HG03457 (cell line): Measurements from ENCODE around the gene PBX2.
"Not testable (repeated sequence)": the region's sequence is repeated elsewhere in the genome, so short reads cannot be mapped to it uniquely, and the experiment has no call there.

Source experiments
- ATAC-seq: cut with Tn5 transposase; IDR thresholded peaks from one replicate; pipeline ENCODE4 v1.9.1; 2021; ENCODE audit warnings: moderate number of reproducible peaks; ENCODE audit not compliant: unreplicated experiment

Gene PBX2

GRCh38 chr6:32187725-32188380, 2.1 kb downstream of the PBX2 start:
- ATAC-seq: not testable (repeated sequence)

- ATAC-seq: no peak
Measured at GRCh38 chr6:32187009-32187709, 2.8 kb downstream of the PBX2 start.

GRCh38 chr6:32186151-32186840, 3.7 kb downstream of the PBX2 start:
- ATAC-seq: not testable (repeated sequence)

- not testable (repeated sequence) for ATAC-seq
Measured at GRCh38 chr6:32185681-32186131, 4.3 kb downstream of the PBX2 start.

DNA sequence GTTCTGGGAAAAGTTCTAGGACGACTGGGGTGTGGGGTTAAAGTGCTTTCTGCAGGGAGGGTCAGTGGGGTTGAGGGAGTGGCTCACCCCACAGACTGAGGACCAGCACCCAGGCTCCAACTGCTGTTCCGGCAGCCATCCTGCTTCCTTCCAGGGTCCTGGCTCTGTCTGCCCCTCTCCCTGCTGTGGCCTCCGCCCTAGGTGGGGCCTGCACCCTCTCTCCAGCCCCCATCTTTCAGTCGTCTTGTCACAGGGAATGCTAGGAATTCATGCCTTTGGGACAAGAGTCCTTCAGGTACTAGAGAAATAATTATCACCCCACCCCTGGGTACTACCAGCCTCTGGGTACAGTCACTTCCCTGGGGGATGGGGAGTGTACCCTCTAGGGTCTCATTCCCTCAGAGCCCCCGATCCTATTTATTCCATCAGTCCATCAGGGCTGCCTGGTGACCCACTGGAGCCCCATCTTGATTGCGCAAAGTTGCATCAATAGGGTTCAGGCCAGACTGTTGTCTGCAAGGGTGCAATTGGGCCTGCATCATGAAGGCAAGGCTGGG, 5.8 kb downstream of the PBX2 start, which contains the start of gene AGER:
TSS of gene AGER (minus strand) at position 170 of the 557 bp plus-strand sequence. CDS start at position 139, 31 bp downstream.
- ATAC-seq: no peak

GRCh38 chr6:32183483-32184083, 6.4 kb downstream of the PBX2 start:
- no peak for ATAC-seq

GRCh38 chr6:32183030-32183429, 7.0 kb downstream of the PBX2 start:
- no peak for ATAC-seq

DNA sequence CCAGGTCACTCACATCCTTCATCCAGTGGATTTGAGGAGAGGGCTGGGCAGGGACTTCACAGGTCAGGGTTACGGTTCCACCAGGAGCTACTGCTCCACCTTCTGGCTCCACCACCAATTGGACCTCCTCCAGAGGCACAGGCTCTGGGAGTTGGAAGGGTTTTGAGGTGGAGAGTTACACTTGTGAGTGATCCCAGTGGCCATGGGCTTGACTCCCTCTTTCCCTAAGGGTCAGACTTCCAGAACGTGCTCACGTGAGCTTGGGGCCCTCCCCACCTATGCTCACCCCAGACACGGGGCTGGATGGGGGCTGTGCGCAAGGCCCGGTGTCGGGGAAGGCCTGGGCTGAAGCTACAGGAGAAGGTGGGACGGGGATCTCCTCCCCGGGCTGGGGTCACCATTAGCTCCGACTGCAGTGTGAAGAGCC, 7.4 kb downstream of the PBX2 start:
- no peak for ATAC-seq

DNA sequence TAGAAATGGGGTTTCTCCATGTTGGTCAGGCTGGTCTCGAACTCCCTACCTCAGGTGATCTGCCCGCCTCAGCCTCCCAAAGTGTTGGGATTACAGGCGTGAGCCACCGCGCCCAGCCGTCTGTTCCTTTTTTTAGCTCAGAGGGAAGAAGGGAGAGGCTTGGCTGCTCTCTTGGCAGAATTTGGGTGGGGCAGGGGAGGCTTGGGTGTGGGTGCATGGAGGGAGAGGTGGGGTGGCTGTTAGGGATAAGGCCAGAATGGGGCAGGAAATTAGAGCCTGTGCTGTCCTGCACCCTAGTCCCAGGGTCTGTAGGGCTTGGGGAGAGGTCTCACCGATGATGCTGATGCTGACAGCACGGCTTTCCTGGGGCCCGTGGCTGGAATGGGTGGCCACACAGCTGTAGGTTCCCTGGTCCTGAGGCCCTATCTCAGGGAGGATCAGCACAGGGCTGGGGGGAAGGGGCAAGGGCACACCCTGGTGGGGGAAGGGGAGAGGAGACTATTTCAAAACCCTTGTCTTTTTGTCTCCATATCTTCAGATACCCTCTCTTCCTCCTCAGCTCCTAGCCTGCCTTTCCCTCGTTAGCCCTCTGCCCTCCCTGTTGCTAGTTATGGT, 8.0 kb downstream of the PBX2 start:
- ATAC-seq: no peak

- no peak for ATAC-seq
Measured at GRCh38 chr6:32181148-32181702, 8.8 kb downstream of the PBX2 start.

- ATAC-seq: no peak
Measured at GRCh38 chr6:32179766-32180405, 10.1 kb downstream of the PBX2 start.

DNA sequence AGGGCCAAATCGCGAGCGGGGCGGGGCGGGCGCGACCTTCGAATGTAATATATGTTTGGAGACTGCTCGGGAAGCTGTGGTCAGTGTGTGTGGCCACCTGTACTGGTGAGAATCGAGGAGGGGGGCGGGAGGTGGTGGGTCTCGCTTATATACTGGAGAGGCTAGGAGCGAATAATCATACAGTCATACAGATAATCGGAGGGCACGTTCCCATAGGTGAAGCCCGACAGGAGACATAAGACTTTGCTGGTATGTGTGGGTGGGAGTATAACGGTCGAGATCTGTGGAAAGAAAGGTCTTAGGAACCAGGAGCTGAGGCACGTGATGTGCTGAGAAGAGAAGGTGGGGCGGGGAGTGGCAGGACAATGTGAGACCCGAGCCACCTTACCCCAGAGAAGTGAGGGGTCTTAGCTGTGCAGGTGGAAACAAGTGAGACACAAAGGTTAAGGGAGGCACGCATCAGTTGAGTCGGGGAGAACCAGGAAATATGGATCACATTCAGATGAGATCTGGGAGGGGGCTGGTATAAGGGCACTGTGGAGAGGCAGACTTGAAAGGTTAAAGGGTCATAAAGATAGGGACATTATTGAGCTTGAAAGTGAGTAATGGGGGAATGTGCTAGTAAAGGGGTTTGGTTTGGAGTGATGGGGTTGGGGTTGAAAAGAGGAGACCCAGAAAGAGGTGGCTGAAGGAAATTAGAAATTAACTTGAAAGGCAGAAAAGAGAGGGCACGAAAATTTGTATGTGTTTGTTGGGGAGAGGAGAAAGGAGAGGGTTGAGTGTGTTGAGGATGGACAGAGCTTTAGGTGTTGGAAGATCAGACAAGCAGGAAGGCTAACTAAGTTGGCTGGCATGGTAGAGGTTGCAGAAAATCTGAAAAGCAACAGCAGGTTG, 11.2 kb downstream of the PBX2 start:
- ATAC-seq: no peak

DNA sequence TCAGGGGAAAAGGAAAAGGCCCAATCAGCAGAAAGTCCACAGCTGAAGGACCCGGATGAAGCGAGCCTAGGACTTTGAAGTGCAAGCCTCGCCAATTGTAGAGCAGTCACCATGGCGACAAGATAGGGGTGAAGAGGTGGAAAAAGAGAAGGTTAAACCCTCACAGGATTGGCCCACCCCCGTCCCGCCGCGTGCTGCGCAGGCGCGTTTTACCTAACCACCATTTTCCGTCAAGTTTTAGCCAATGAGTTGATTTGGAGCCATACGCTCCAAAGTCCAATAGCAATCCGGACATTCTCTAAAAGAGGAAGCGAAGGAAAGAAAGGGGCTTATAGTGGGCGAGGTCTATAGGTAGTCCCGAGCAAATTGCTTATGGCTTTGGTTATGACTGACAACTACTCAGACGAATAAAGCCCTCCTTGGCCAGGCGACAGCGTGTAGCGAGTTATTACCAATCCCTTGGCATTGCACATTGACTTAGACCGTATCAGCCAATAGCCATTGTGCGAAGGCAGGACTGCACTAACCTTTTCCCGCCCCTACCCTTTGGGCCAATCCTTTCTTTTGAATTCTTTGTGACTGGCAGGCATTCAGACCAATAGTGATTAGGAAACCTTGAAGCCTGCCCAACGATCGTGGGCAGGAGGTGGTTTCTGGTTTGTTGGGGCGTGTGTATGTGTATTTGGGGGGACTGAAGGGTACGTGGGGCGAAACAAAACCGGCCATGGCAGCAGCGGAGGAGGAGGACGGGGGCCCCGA, 12.0 kb downstream of the PBX2 start, which contains the start of gene RNF5:
TSS of gene RNF5 (plus strand) at position 618 of the 759 bp plus-strand sequence. CDS start at position 725, 107 bp downstream.
- peak; percentile 74 for ATAC-seq

DNA sequence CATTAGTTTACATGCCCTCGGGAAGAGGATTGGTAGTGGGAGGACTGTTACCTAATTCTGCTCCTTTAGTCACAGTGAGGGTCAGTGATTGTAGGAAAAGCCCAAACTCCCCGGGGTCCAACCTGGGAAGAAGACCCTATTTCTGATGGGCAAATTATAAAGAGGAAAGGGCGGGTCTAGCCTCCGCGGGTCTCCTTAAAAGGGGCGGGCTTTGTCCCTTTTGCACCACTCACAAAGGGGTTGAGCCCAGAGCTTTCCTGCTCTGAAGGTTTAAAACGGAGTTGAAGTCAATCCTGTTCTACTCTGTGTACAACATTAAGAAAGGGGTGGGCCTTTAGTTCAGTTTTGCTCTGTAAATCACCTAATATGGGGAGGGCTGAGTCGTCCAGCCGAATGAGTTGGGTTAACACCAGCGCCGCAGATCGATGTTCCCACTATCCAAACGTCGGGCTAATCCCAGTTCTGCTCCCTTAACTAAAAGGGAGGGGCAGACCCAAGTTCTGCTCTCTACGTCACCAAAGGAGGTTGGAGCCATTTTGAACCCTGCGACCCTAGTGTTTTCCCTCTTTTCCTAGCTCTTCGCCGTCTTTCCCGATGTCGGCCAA, 12.7 kb downstream of the PBX2 start:
- peak; percentile 3 for ATAC-seq

- ATAC-seq: no peak
Measured at GRCh38 chr6:32176476-32177182, 13.4 kb downstream of the PBX2 start.

DNA sequence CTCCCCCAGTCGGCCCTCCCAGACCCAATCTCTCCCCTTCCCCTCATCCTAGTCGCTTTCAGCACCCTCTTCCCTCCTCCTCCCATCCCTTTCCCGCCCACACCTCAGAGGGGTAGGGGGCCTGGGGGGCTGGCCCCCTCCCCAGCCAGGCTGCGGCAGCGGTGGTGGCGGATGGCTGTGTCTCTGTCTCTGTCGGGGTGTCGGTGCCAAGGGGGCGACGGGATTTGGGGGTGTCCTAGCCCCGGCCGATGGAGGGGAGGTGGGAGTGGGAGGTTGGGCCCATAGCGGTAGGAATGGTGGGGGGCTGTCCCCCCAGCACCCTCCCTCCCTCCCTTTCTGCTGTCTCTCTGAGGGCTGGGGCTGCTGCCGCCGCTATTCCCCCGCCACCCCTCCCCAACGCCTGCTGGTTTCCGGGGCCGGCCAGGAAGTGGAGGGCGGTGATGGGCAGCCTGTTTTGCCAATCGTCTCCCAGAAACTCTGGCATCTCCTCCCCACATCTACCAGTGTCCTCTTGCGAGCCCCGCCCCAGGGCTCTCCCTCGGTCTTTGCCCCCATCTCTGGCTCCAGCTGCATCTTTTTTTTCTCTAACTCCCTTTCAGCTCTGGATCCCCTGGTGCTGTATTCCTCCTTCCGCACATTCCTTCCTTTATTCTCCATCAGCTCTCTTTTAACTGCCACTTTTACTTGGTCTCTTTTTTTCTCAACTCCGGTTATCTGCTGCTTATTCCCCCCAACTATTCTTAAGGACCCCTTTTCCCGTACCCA, 14.1 kb downstream of the PBX2 start, which contains the start of gene AGPAT1:
TSS of gene AGPAT1 (minus strand) at position 374 of the 765 bp plus-strand sequence. CDS start 4,588 bp downstream, outside the sequence.
- no peak for ATAC-seq
